HepG2 (cell line): ENCODE data around the gene COL9A3. TPM values are rescaled to one million over a fixed set of nuclear protein-coding genes. Genes with fewer than 3 reads are reported as not detected.

Experiments used
- ATRX ChIP-seq: sonication (generic); formaldehyde crosslinking; IDR thresholded peaks from 2 replicates; pipeline ENCODE4 v1.4.0; 2020; ENCODE audit warnings: missing genetic modification reagents, borderline replicate concordance
- FIP1L1 ChIP-seq: fragments of 200-400 bp; formaldehyde crosslinking; IDR thresholded peaks from 2 replicates; pipeline ENCODE4 v1.6.1; 2018; ENCODE audit warnings: low read depth, mild to moderate bottlenecking, low read length, moderate library complexity, borderline replicate concordance; ENCODE audit not compliant: insufficient read depth
- HCFC1 ChIP-seq: fragments of 150-350 bp; IDR thresholded peaks from 2 replicates; pipeline ENCODE4 v1.6.1; 2014; ENCODE audit warnings: low read depth, low read length
- HMGXB4 ChIP-seq, 2 experiments: sonication (generic) in 1 of 2; formaldehyde crosslinking in 1 of 2; IDR thresholded peaks; 2 replicates each; pipeline versions ENCODE4 v1.4.0 to v1.6.1; 2018 to 2020; ENCODE audit warnings: missing genetic modification reagents in 2 of 2, borderline replicate concordance in 1 of 2, low read depth in 1 of 2, mild to moderate bottlenecking in 1 of 2, missing biosample characterization in 1 of 2
- HOXA7 ChIP-seq: sonication (generic); formaldehyde crosslinking; IDR thresholded peaks from 2 replicates; pipeline ENCODE4 v1.8.1; 2022; ENCODE audit warnings: mild to moderate bottlenecking, missing genetic modification reagents, moderate library complexity
- JUN ChIP-seq: sonication (generic); formaldehyde crosslinking; IDR thresholded peaks from 2 replicates; pipeline ENCODE4 v1.4.0; 2020; ENCODE audit warnings: mild to moderate bottlenecking, missing genetic modification reagents
- PBX3 ChIP-seq: sonication (generic); formaldehyde crosslinking; IDR thresholded peaks from 2 replicates; pipeline ENCODE4 v1.8.1; 2023; ENCODE audit warnings: missing genetic modification reagents, inconsistent platforms, borderline replicate concordance
- PLRG1 ChIP-seq: fragments of 450-650 bp; conservative IDR thresholded peaks from 2 replicates; pipeline ENCODE4 v1.6.1; 2016
- RARA ChIP-seq: IDR thresholded peaks from 2 replicates; pipeline ENCODE4 v1.6.1; 2016; ENCODE audit warnings: missing genetic modification reagents, missing compliant biosample characterization
- RXRA ChIP-seq: sonication (generic); formaldehyde crosslinking; IDR thresholded peaks from 2 replicates; pipeline ENCODE4 v1.5.1; 2020; ENCODE audit warnings: missing genetic modification reagents
- SKIL ChIP-seq: sonication (generic); formaldehyde crosslinking; IDR thresholded peaks from 2 replicates; pipeline ENCODE4 v1.8.0; 2022; ENCODE audit warnings: missing genetic modification reagents, mild to moderate bottlenecking, moderate library complexity, borderline replicate concordance
- TCF7 ChIP-seq: sonication (generic); IDR thresholded peaks from 2 replicates; pipeline ENCODE4 v1.6.1; 2016; ENCODE audit warnings: antibody characterized with exemption, low read depth
- ZBTB2 ChIP-seq: sonication (generic); formaldehyde crosslinking; IDR thresholded peaks from 2 replicates; pipeline ENCODE4 v1.8.0; 2022; ENCODE audit warnings: low read depth, missing genetic modification reagents
- ZNF207 ChIP-seq: fragments of 450-650 bp; IDR thresholded peaks from 2 replicates; pipeline ENCODE4 v1.6.1; 2016; ENCODE audit warnings: antibody characterized with exemption, borderline replicate concordance
- ZNF451 ChIP-seq: sonication (generic); formaldehyde crosslinking; IDR thresholded peaks from 2 replicates; pipeline ENCODE4 v1.5.0; 2020; ENCODE audit warnings: mild to moderate bottlenecking, missing genetic modification reagents
- ZNF598 ChIP-seq: sonication (generic); formaldehyde crosslinking; IDR thresholded peaks from 2 replicates; pipeline ENCODE4 v1.5.1; 2020; ENCODE audit warnings: mild to moderate bottlenecking, missing genetic modification reagents, borderline replicate concordance
- ZNF768 ChIP-seq: sonication (generic); formaldehyde crosslinking; IDR thresholded peaks from 2 replicates; pipeline ENCODE4 v1.4.0; 2020; ENCODE audit warnings: missing genetic modification reagents
- ZNF777 ChIP-seq: sonication (generic); formaldehyde crosslinking; IDR thresholded peaks from 2 replicates; pipeline ENCODE4 v1.4.0; 2020; ENCODE audit warnings: missing genetic modification reagents
- ZNF839 ChIP-seq: sonication (generic); formaldehyde crosslinking; IDR thresholded peaks from 2 replicates; pipeline ENCODE4 v1.4.0; 2020; ENCODE audit warnings: missing genetic modification reagents, mild to moderate bottlenecking, borderline replicate concordance
- polyA plus RNA-seq, 8 experiments: library from polyadenylated mRNA; depleted of rRNA in 3 of 8; stranded (reverse) in 7 of 8; unstranded in 1 of 8; fragments of >200 nt; fragmentation: Illumina TruSeq in 4 of 8; extraction: Trizol in 4 of 8; gene quantifications; 2 replicates each; pipeline versions ENCODE4 v1.2.1 to v1.2.3, GENCODE V29; 2011 to 2016; ENCODE audit warnings: low read depth in 4 of 8, missing spikeins in 1 of 8, mixed read lengths in 1 of 8; ENCODE audit not compliant: insufficient read depth in 1 of 8
- total RNA-seq, 5 experiments: library from RNA; depleted of rRNA; stranded (reverse); fragments of >200 nt; fragmentation: Illumina TruSeq; extraction: Trizol; gene quantifications; 2 replicates each; pipeline ENCODE4 v1.2.3, GENCODE V29; 2016; ENCODE audit warnings: low read depth in 1 of 5

Gene COL9A3
- total and polyA plus RNA-seq, 2 of the 13 experiments (the other 11 are each of a cell fraction or from before 2014, with no cell fraction given), result 155 to 204 TPM

- peak; percentile 49; the same call in 1 of the 2 replicates for TF ChIP-seq ZNF598 (CRISPR knock-in tag)
- no peak for TF ChIP-seq ZNF207
- no peak for TF ChIP-seq SKIL (CRISPR knock-in tag)
- TF ChIP-seq ATRX (CRISPR knock-in tag), result no peak
- TF ChIP-seq TCF7, result no peak
- no peak for TF ChIP-seq ZBTB2 (CRISPR knock-in tag)
- no peak for TF ChIP-seq JUN (CRISPR knock-in tag)
- no peak for TF ChIP-seq FIP1L1
- TF ChIP-seq ZNF451, result no peak
- TF ChIP-seq RARA (CRISPR knock-in tag), result no peak
- no peak for TF ChIP-seq HCFC1
- TF ChIP-seq RXRA (CRISPR knock-in tag), result peak; percentile 50; the same call in 1 of the 2 replicates
- no peak for TF ChIP-seq PBX3 (CRISPR knock-in tag)
- no peak for TF ChIP-seq HOXA7 (CRISPR knock-in tag)
- TF ChIP-seq HMGXB4 (CRISPR knock-in tag; IDR thresholded peaks at IDR 0.05; ENCODE audit: borderline replicate concordance in 1 of 2, low read depth in 1 of 2), result peak; percentile 16 to 72; a peak in 3 of 4 replicates
- TF ChIP-seq ZNF768, result no peak
- TF ChIP-seq PLRG1, result no peak
- no peak for TF ChIP-seq ZNF839 (CRISPR knock-in tag)
- peak; percentile 38; the same call in 1 of the 2 replicates for TF ChIP-seq ZNF777 (CRISPR knock-in tag)
These were observed 1.5 kb upstream of the COL9A3 start (continued) for GRCh38 chr20:62815066-62815991.
